HAP-1 (cell line): Measurements from ENCODE around the gene COL16A1.

ENCODE experiments used
- DNase-seq, 2 experiments: peaks; one replicate each; pipeline ENCODE4 v3.0.0-alpha.2; 2016 to 2020; ENCODE audit warnings: low spot score in 2 of 2
- H3K27me3 ChIP-seq: fragments of 250-450 bp; sonication (Bioruptor Pico); 2 replicates; pipeline ENCODE4 v1.5.1; 2020; ENCODE audit warnings: low read depth, mild to moderate bottlenecking, moderate library complexity
- H3K36me3 ChIP-seq: fragments of 250-450 bp; sonication (Bioruptor Pico); replicated peaks from 2 replicates; pipeline ENCODE4 v1.5.1; 2020; ENCODE audit warnings: mild to moderate bottlenecking
- H3K4me1 ChIP-seq: fragments of 250-450 bp; sonication (Bioruptor Pico); 2 replicates; pipeline ENCODE4 v1.5.1; 2020; ENCODE audit warnings: mild to moderate bottlenecking
- H3K4me3 ChIP-seq: fragments of 250-450 bp; sonication (Bioruptor Pico); 2 replicates; pipeline ENCODE4 v1.5.1; 2020; ENCODE audit warnings: mild to moderate bottlenecking, moderate library complexity
- H3K9me3 ChIP-seq: fragments of 250-450 bp; sonication (Bioruptor Pico); 2 replicates; pipeline ENCODE4 v1.5.1; 2020; ENCODE audit warnings: mild to moderate bottlenecking, moderate library complexity
- in situ Hi-C: fragments of 300-500 bp; cut with MboI; formaldehyde crosslinking; loops from 3 replicates; pipeline ENCODE4 v1.14.3; 2020; ENCODE audit warnings: low sequenced_read_pairs, inconsistent platforms, mixed read lengths

Gene COL16A1

DNA sequence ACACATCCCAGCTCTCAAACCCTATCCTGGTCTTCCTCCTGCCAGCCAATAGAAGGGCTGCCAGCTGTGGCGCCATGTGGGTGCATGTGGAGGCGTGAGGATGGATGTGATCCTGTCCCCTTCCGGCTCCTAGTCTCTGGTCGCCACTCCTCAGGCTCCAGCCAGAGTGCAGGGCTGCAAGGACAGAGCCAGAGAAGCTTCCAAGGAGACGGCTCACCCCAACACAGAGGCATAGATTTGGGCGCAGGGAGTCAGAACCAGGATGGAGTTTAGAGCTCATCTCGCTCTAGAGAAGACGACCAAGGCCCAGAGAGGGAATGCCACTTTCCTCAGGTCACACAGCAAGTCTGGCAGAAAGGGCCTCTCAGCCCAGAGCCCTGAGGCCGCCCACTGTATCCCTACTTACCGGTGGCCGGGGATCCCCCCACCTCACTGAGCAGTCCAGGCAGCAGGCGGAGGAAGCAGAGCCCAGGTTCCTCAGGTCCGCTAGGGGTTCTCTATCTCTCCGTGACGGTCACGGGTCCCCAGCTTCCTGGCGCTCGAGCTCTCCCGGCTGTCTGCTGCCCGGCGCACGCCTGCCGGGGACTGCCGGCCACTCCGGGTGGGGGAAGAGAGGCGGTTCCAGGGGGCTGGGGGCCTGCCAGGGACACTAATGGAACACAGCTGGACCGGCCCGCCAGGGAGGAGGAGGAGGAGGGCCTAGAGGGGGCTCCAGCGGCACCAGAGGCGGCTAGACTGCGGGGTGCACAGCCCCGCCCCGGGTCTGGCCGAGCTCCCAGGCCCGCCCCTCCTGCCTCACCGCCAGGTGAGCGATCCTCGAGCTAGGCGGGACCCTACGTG, at the start of gene COL16A1:
COL16A1 (minus strand) TSS at position 587 of the 840 bp plus-strand sequence. CDS start 1,824 bp downstream, outside the sequence.
- in situ Hi-C loops, result no loop called here
- Histone ChIP-seq H3K36me3 (no peaks in the 10 kb centered on the region), H3K4me3 (no peak within 1 kb of the TSS), H3K4me1 (peaks cover 3% of the 10 kb centered on the region; the same call in 1 of the 2 replicates), H3K27me3 (no peaks in the 10 kb centered on the region; the same call in 1 of the 2 replicates), H3K9me3 (no peaks in the 10 kb centered on the region)
- DNase-seq, result no peak

GRCh38 chr1:31752952-31753475, 49.2 kb upstream of the COL16A1 start:
- H3K4me1 ChIP-seq, result no peaks in the 10 kb centered on the region
- H3K36me3 ChIP-seq, result peaks cover 3% of the 10 kb centered on the region
- H3K27me3 ChIP-seq, result no peaks in the 10 kb centered on the region
- no peak overlapping the region for H3K4me3 ChIP-seq
- DNase-seq, result no peak
- no peaks in the 10 kb centered on the region for H3K9me3 ChIP-seq
- in situ Hi-C loops, result no loop called here

- no peak overlapping the region for H3K4me3 ChIP-seq
- H3K27me3 ChIP-seq, result no peaks in the 10 kb centered on the region
- in situ Hi-C loops, result no loop called here
- H3K4me1 ChIP-seq, result no peaks in the 10 kb centered on the region
- no peak for DNase-seq
- peaks cover 3% of the 10 kb centered on the region for H3K36me3 ChIP-seq
- H3K9me3 ChIP-seq, result no peaks in the 10 kb centered on the region
Observed at GRCh38 chr1:31752258-31752657, 48.4 kb upstream of the COL16A1 start.

DNA sequence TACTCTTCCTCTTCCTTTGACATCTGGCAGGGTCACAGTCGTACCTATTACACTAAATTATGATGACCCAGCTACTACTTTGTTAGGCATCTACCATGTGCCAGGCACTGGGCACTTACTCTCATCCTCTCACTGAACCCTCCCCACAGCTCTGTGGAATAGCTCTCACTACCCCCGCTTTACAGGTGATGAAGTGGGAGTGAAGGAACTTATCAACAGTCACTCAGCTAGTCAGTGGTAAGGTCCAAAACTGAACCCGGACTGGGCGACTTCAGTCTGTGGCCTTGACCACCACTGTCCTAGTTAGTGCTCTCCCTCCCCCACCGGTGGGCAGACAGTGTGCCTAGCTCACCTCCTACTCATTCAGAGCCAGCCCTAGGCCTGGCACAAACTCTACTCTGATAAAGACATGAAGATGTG, 48.0 kb upstream of the COL16A1 start:
- H3K4me3 ChIP-seq, result no peak overlapping the region
- no peaks in the 10 kb centered on the region for H3K27me3 ChIP-seq
- in situ Hi-C loops, result no loop called here
- no peak for DNase-seq
- no peaks in the 10 kb centered on the region for H3K4me1 ChIP-seq
- no peaks in the 10 kb centered on the region for H3K9me3 ChIP-seq
- H3K36me3 ChIP-seq, result no peaks in the 10 kb centered on the region

GRCh38 chr1:31750858-31751510, 47.2 kb upstream of the COL16A1 start:
- Histone ChIP-seq H3K36me3 (no peaks in the 10 kb centered on the region), H3K9me3 (no peaks in the 10 kb centered on the region), H3K4me3 (no peak overlapping the region), H3K4me1 (no peaks in the 10 kb centered on the region), H3K27me3 (no peaks in the 10 kb centered on the region)
- no peak for DNase-seq
- in situ Hi-C loops, result no loop called here

- Histone ChIP-seq H3K4me1 (no peaks in the 10 kb centered on the region), H3K4me3 (no peak overlapping the region), H3K36me3 (no peaks in the 10 kb centered on the region), H3K27me3 (no peaks in the 10 kb centered on the region), H3K9me3 (no peaks in the 10 kb centered on the region)
- DNase-seq, result no peak
- in situ Hi-C loops, result no loop called here
Observed at GRCh38 chr1:31749785-31750735, 46.2 kb upstream of the COL16A1 start.

- Histone ChIP-seq H3K9me3 (no peaks in the 10 kb centered on the region), H3K4me3 (no peak overlapping the region), H3K27me3 (no peaks in the 10 kb centered on the region), H3K36me3 (no peaks in the 10 kb centered on the region), H3K4me1 (no peaks in the 10 kb centered on the region)
- DNase-seq, result no peak
- in situ Hi-C loops, result no loop called here
Observed at GRCh38 chr1:31748365-31748764, 44.5 kb upstream of the COL16A1 start.

DNA sequence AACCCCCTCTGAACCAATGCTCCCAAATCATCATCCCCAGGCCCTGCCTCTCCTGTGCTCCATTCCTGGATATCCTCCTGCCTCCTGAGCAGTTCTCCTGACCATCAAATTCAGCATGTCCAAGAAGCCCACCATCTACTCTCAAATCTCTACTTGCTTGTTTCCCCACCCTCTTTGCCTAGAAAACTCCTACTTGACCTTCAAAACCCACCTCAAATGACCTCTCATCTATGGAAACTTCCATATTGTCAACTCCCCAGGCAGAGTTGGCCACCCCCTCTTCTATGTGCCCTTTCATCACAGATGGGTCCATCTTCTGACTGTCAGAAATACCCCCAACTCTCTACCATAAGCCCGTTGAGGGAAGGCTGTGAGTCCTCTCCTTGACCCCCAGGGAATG, 43.5 kb upstream of the COL16A1 start:
- in situ Hi-C loops, result no loop called here
- no peaks in the 10 kb centered on the region for H3K9me3 ChIP-seq
- no peaks in the 10 kb centered on the region for H3K36me3 ChIP-seq
- DNase-seq, result no peak
- H3K4me1 ChIP-seq, result no peaks in the 10 kb centered on the region
- H3K27me3 ChIP-seq, result no peaks in the 10 kb centered on the region
- H3K4me3 ChIP-seq, result no peak overlapping the region

DNA sequence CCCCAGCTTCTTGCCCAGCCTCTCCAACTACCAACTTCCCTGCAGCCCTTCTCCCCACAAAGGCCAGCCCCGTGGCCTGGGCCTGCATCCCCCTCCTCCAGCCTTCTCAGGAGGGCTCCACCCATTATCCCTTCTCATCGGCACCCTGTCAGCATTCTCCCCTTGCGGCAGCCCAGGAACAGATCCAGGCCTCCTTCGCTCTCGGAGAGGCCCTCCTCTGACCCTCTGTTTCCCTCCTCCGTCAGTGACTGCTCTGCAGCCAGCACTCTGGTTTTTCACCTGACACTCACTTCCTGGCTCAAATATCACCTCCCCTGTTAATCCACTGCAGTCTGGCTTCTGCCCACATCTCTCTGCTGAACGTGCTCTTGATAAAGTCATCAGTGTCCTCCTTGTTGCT, 42.9 kb upstream of the COL16A1 start:
- H3K36me3 ChIP-seq, result no peaks in the 10 kb centered on the region
- no peaks in the 10 kb centered on the region for H3K9me3 ChIP-seq
- no peak for DNase-seq
- no peaks in the 10 kb centered on the region for H3K27me3 ChIP-seq
- H3K4me1 ChIP-seq, result no peaks in the 10 kb centered on the region
- H3K4me3 ChIP-seq, result no peak overlapping the region
- in situ Hi-C loops, result no loop called here

GRCh38 chr1:31745946-31746670, 42.3 kb upstream of the COL16A1 start:
- in situ Hi-C loops, result no loop called here
- H3K4me1 ChIP-seq, result no peaks in the 10 kb centered on the region
- H3K27me3 ChIP-seq, result no peaks in the 10 kb centered on the region
- no peak for DNase-seq
- no peak overlapping the region for H3K4me3 ChIP-seq
- no peaks in the 10 kb centered on the region for H3K36me3 ChIP-seq
- H3K9me3 ChIP-seq, result no peaks in the 10 kb centered on the region

DNA sequence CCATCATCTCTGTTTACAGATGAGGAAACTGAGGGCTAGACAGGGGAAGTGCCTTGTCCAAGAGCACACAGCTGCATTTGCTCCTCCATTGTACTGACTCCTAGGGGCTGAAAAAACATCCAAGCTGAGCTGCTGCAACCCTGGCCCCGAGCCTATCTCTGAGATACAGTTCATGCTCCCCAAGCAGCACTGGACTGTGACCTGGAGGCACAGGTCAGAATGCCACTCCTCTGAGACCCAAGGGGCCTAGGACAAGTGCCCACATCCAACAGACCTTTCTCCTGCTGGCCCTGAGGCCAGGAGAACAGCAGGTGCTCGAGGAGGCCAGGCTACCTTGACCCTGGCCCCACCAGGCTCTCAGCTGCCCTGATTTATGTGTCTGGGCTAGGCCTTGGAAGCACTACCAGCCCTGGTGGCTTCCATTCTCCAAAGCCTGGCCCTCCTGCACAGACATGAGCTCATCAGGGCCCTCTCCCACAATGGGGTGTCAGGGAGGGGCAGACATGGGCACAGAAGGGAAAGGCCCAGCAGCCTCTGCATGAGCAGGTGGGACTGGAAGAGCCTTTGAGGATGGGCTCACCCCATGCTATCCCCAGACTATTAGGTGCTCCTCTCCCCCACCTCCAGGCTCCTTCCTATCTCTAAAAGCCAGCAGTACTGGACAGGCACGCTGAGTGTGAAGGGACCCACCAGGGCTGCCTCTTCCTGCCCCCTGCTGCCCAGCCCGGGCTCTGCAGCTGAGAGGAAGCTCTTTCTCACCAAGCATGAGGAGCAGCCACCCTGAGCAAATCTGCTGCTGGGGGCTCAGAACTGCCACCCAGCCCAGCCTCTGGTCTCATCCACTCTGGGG, 41.5 kb upstream of the COL16A1 start:
- no peaks in the 10 kb centered on the region for H3K4me1 ChIP-seq
- H3K9me3 ChIP-seq, result no peaks in the 10 kb centered on the region
- in situ Hi-C loops, result no loop called here
- no peaks in the 10 kb centered on the region for H3K27me3 ChIP-seq
- H3K4me3 ChIP-seq, result no peak overlapping the region
- peak; percentile 28 to 74 for DNase-seq
- no peaks in the 10 kb centered on the region for H3K36me3 ChIP-seq

DNA sequence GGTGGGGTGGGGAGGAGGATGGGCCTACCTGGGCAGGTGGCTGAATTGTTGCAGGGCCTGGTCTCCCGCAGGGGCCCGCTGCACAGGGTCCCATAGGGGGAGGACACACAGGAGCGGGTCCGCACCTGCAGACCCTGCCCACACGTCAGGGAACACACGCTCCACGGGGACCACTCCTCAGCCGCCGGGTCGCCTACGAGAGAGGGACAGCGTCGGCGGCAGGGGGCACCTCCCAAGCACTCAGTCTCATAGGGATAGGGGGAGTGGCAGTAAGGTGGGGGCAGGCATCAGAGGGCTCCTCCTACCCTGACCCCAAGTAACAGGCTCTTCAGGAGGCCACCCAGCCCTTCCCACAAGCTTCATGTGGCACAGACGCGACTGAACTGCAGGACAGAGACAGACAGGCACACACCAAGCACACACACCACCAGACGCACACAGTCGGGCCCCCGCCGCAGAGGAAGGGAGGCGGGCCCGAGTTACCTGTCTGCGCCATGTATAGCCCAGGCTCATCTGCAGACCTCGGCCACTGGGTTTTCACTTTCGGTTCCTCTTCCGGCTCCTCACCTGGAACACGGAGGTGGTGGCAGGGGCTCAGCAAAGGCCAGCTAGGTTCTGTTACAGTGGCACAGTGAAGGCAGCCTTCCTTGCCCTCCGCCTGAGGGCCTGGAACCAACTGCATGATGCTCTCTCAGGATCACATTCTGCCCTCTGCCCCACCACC, 40.5 kb upstream of the COL16A1 start:
- in situ Hi-C loops, result no loop called here
- no peak overlapping the region for H3K4me3 ChIP-seq
- no peaks in the 10 kb centered on the region for H3K9me3 ChIP-seq
- H3K27me3 ChIP-seq, result no peaks in the 10 kb centered on the region
- no peaks in the 10 kb centered on the region for H3K36me3 ChIP-seq
- no peak for DNase-seq
- H3K4me1 ChIP-seq, result no peaks in the 10 kb centered on the region
